Subcutaneous abdominal adipose tissue (tissue), 5 donors: ENCODE data around the gene CBFB.

Source experiments
- H3K27ac ChIP-seq: one replicate; pipeline ENCODE4 v1.7.0; 2013; ENCODE audit warnings: low read depth, mild to moderate bottlenecking, inconsistent platforms, low read length, moderate library complexity
- H3K27me3 ChIP-seq, 5 donors: one replicate each; pipeline ENCODE4 v1.7.0; 2013; ENCODE audit warnings: low read length in 5 of 5, inconsistent platforms in 1 of 5; ENCODE audit not compliant: control insufficient read depth in 5 of 5, insufficient read depth in 4 of 5
- H3K36me3 ChIP-seq, 5 donors: one replicate each; pipeline ENCODE4 v1.7.0; 2013; ENCODE audit warnings: low read length in 5 of 5; ENCODE audit not compliant: control insufficient read depth in 5 of 5, insufficient read depth in 5 of 5
- H3K4me1 ChIP-seq, 5 donors: one replicate each; pipeline ENCODE4 v1.7.0; 2013; ENCODE audit warnings: low read length in 5 of 5, mild to moderate bottlenecking in 3 of 5, moderate library complexity in 1 of 5; ENCODE audit not compliant: control insufficient read depth in 5 of 5, insufficient read depth in 5 of 5
- H3K4me3 ChIP-seq, 5 donors: one replicate each; pipeline ENCODE4 v1.7.0; 2013; ENCODE audit warnings: low read length in 5 of 5, low read depth in 1 of 5
- H3K9ac ChIP-seq, 5 donors: one replicate each; pipeline ENCODE4 v1.7.0; 2013; ENCODE audit warnings: low read length in 5 of 5, mild to moderate bottlenecking in 4 of 5, moderate library complexity in 3 of 5
- H3K9me3 ChIP-seq, 5 donors: one replicate each; pipeline ENCODE4 v1.7.0; 2013; ENCODE audit warnings: low read length in 5 of 5; ENCODE audit not compliant: control insufficient read depth in 5 of 5
- donor health status: healthy.
- donor health status: healthy.
- donor health status: healthy.
- donor health status: healthy.
- donor health status: healthy.

Gene CBFB

DNA sequence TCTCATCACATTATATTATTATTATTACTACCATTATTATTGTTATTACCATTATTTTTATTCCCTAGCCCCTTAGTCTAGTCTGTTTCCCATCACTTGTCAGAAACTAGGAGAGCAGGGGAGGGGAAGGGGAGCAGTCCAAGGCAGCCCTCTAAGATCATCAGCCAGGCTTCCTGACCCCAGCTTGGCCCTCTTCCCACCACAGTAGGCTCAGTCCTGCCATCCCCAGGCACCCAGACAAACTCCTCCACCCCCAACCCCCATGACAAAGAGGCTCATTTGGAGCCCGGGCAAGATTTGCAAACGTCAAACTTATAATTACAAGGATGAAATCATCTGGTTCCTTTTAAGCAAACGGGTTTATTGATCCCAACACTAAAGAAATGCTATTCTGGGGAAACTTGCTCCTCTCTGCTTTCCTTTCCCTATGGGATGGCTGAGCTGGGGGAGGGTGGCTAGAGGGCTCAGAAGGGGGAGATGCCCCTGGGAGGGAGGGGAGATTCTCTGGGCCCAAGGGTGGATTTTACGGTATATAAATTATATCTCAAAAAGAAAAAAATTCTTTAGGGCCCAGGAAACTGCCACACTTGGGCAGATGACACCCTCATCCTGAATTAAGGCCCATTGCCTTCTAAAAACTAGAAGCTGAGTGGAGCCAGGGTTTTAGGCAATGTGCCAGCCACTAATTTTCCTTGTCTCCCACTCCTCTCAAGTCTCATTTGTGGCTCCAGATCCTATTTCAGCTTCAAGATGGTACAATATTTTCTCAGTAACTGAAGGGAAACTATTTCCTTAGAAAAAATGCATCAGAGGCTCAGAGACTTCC is 4.4 kb upstream of the CBFB start:
- Histone ChIP-seq H3K27ac (no peak overlapping the region), H3K27me3 (no peaks in the 10 kb centered on the region), H3K4me3 (no peak overlapping the region), H3K9me3 (no peaks in the 10 kb centered on the region), H3K4me1 (peaks cover 0 to 15% (median 8%) of the 10 kb centered on the region in 5 donors), H3K36me3 (no peaks in the 10 kb centered on the region), H3K9ac (no peak overlapping the region)

DNA sequence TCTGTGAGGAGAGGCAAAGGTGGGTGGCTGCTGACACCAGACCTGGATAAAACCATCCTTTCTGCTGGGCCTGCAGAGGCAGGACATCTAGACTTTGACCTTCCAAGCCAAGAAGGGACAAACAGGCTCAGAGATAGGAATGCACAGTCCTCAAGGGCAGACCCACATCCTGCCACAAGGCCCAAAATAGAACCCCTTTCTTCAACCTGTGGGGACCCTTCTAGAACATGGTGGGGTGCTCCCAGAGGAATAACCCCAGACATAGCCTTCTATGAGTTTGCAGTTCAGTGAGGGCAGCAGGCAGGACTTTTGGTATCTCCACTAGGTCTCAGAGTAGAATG is 3.8 kb upstream of the CBFB start:
- Histone ChIP-seq H3K9me3 (no peaks in the 10 kb centered on the region), H3K27ac (no peak overlapping the region), H3K36me3 (no peaks in the 10 kb centered on the region), H3K27me3 (no peaks in the 10 kb centered on the region), H3K4me3 (no peak overlapping the region), H3K9ac (no peak overlapping the region), H3K4me1 (peaks cover 0 to 18% (median 12%) of the 10 kb centered on the region in 5 donors)

DNA sequence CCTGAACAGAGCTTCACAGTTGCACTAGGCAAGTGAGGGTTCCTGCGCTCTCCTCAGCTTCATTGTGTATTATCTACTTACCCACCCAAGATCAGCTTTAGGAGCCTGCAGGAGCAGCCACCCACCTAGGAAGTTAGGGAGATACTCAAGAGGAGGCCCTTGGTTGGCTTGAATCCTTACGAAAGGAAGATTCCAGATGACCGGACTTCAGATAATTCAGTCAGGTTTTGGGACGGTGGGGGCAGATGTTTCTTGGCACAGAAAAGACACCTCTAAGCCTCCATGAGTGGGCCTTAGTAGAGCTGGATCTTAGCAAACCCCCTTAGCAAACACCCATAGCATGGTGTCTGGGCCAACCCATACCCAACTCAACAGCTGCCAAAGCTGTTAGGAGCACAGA is 2.4 kb upstream of the CBFB start:
- peaks cover 0 to 3% (median 0%) of the 10 kb centered on the region in 5 donors for H3K36me3 ChIP-seq
- H3K27me3 ChIP-seq = no peaks in the 10 kb centered on the region
- peaks cover 0 to 30% (median 23%) of the 10 kb centered on the region in 5 donors for H3K4me1 ChIP-seq
- H3K9me3 ChIP-seq = no peaks in the 10 kb centered on the region
- no peak overlapping the region for H3K27ac ChIP-seq
- H3K4me3 ChIP-seq = no peak overlapping the region
- no peak overlapping the region for H3K9ac ChIP-seq

DNA sequence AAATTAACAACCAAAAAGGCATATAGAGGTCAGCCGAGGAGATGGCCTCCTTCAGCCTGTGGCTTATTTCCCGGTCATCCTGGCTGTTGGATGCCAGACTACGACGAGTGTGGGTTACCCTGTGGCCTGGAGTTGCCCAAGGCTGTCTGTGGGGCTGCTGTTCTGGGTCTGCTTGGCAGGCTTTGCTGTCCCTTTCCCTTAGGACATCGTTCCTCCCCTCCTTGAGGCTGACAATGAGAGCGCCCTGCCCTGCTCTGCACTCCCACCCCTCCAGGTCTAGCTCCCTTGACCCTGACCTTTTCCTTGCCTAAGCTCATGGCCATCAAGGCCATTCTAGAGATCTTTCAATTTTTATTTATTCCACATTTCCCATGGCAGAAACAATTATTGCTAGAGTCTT is 1.9 kb upstream of the CBFB start:
- H3K27ac ChIP-seq = no peak overlapping the region
- no peak overlapping the region for H3K9ac ChIP-seq
- no peaks in the 10 kb centered on the region for H3K9me3 ChIP-seq
- peaks cover 0 to 30% (median 25%) of the 10 kb centered on the region in 5 donors for H3K4me1 ChIP-seq
- H3K36me3 ChIP-seq = peaks cover 0 to 3% (median 0%) of the 10 kb centered on the region in 5 donors
- no peaks in the 10 kb centered on the region for H3K27me3 ChIP-seq
- no peak overlapping the region for H3K4me3 ChIP-seq

DNA sequence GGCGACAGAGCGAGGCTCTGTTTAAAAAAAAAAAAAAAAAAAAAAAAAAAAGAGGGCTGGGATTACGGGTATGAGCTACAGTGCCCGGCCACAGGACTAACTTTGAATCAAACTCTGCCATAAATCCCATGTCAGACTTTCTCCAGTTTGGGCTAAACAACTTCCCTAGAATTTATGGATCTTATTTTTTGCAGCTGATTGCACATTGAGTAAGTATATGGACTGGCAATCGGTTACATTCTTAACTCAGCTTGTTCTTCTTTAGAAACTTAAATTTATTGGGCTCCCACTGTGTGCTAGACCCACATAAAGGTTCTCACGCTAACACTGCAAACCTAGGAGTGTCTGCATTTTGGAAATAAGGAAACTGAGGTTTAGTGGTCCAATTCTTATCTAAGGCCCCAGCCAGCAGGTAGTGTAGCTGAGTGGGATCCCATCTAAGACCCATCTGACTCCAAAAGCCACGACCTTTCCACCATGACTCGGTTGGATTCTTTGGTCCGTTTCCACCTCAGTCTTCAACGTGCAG is 718 bp upstream of the CBFB start:
- H3K9ac ChIP-seq = peak overlapping the region; percentile 79 to 97 (median 92)
- no peaks in the 10 kb centered on the region for H3K9me3 ChIP-seq
- peaks cover 0 to 3% (median 0%) of the 10 kb centered on the region in 5 donors for H3K36me3 ChIP-seq
- H3K27ac ChIP-seq = peak overlapping the region; percentile 84
- H3K4me3 ChIP-seq = peak overlapping the region; percentile 73 to 87 (median 83)
- peaks cover 0 to 30% (median 25%) of the 10 kb centered on the region in 5 donors for H3K4me1 ChIP-seq
- H3K27me3 ChIP-seq = no peaks in the 10 kb centered on the region

DNA sequence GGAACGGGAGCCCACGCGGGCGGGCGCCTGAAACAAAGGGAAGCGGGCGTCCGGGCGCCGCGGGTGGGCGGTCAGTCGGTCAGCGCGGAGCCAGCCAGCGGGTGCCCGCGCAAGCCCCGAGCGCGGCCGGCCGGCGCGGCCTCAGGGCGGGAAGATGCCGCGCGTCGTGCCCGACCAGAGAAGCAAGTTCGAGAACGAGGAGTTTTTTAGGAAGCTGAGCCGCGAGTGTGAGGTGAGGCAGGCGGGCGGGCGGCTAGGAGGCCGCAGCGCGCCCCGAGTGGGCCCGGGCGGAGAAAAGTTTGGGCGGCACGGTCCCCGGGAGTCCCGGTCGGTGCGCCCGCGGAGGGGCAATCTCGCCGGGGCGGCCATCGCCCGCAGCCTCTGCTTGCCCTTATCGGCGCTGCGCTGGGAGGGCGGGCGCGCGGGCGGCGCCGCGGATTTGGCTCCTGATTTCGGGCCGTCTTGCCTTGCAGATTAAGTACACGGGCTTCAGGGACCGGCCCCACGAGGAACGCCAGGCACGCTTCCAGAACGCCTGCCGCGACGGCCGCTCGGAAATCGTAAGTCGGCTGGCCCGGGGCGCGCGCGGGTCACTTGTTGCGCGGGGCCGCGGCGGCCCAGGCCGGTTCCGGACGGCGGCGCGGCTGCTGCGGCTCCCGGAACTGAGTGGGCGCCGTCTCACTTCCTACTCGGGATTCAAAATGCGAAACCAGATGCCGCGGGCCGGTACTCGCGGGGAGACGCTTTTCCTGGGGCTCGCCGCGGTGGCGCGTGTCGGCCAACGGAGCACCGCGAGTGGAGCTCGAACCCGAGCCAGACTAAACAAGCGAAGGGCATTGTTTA is 526 bp downstream of the CBFB start:
- H3K4me1 ChIP-seq = peaks cover 0 to 32% (median 25%) of the 10 kb centered on the region in 5 donors
- peaks cover 0 to 3% (median 2%) of the 10 kb centered on the region in 5 donors for H3K36me3 ChIP-seq
- peak overlapping the region; percentile 79 to 94 (median 90) for H3K9ac ChIP-seq
- H3K27me3 ChIP-seq = no peaks in the 10 kb centered on the region
- H3K27ac ChIP-seq = peak overlapping the region; percentile 90
- H3K9me3 ChIP-seq = no peaks in the 10 kb centered on the region
- peak overlapping the region; percentile 75 to 86 (median 83) for H3K4me3 ChIP-seq

DNA sequence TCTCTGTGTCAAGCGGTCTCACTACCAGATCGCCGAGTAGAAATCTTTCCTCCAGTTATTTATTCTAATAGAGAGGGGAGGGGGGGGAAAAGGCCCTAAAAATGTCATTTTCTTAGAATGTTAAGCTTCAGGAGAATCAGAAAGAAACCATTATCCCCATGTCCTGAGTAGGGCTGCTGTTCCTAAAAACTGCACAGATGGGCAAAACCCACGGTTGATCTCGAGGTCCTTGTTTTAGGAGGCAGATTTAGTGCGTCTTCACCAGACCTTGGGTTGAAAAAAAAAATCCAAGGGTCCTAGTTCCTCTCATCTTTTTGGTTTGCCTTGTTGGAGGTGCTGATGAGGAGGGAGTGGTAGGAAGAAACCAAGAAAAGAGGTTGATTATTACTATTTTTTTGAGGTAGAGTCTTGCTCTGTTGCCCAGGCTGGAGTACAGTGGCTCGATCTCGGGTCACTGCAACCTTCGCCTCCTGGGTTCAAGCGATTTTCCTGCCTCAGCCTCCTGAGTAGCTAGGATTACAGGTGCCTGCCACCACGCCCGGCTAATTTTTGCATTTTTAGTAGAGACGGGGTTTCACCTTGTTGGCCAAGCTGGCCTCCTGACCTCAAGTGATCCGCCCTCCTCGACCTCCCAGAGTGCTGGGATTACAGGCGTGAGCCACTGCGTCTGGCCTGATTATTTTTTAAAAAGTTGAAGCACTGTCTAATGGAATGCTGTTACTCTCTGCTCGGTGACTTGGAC is 1.4 kb downstream of the CBFB start:
- peaks cover 0 to 40% (median 27%) of the 10 kb centered on the region in 5 donors for H3K4me1 ChIP-seq
- peaks cover 0 to 3% (median 2%) of the 10 kb centered on the region in 5 donors for H3K36me3 ChIP-seq

DNA sequence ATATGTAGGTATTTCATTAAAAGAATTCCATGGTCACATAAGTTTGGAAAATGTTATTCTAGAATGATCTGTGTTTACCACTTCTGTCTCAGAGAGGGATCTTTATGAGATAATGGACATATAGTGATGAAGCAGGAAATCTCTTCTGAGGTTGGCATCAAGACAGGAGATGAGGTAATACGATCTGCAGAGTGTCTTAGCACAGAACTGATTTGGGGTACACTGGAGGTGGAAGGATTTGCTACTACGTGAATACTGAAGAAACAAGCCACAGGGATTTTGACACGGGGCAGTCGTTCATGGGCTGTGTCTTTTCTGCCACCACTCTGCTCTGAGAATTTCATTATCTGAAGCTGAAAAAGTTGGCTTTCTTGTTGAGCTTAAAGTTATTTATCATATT is 5.5 kb downstream of the CBFB start:
- Histone ChIP-seq H3K4me1 (peaks cover 0 to 33% (median 15%) of the 10 kb centered on the region in 5 donors), H3K4me3 (no peak overlapping the region), H3K9ac (no peak overlapping the region), H3K27ac (no peak overlapping the region), H3K27me3 (no peaks in the 10 kb centered on the region), H3K36me3 (peaks cover 0 to 3% (median 3%) of the 10 kb centered on the region in 5 donors), H3K9me3 (no peaks in the 10 kb centered on the region)

More for the DNA sequence above, 1.4 kb downstream of the CBFB start:
- Histone ChIP-seq H3K27me3 (no peaks in the 10 kb centered on the region), H3K4me3 (peak overlapping the region; percentile 75 to 86 (median 83)), H3K9ac (peak overlapping the region; percentile 79 to 94 (median 90)), H3K27ac (peak overlapping the region; percentile 90), H3K9me3 (no peaks in the 10 kb centered on the region)

DNA sequence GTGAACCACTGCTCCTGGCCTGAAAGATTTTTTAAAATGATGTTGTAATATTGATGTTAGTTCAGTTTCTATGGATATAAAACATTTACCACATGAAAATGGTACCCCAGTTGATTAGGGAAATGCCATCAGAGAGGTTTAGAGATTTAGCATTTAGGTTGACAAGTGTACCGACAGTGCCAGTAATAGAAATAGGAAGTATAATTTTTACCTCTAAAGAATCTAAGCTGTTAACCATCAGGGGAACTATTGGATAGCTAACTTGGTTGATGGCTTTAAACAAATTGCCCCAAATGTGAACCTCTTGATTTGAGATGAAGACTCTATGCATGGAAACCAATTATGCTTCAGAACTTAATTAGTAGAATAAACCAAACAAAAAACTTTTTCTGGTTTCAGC is 6.4 kb downstream of the CBFB start:
- no peaks in the 10 kb centered on the region for H3K27me3 ChIP-seq
- H3K27ac ChIP-seq = no peak overlapping the region
- H3K9me3 ChIP-seq = no peaks in the 10 kb centered on the region
- H3K36me3 ChIP-seq = peaks cover 0 to 10% (median 3%) of the 10 kb centered on the region in 5 donors
- H3K9ac ChIP-seq = no peak overlapping the region
- no peak overlapping the region for H3K4me3 ChIP-seq
- H3K4me1 ChIP-seq = peaks cover 0 to 28% (median 9%) of the 10 kb centered on the region in 5 donors
